Activated B cell treated with CpG ODN at 0.5 μM for 24 hours (primary cell): Measurements from ENCODE around the gene GHR. TPM values are rescaled to one million over a fixed set of nuclear protein-coding genes. Genes with fewer than 3 reads are reported as not detected.
A peak's percentile ranks its signal among the peaks of the same experiment; 100 is the strongest.

Experiments used
- ATAC-seq: fragments of 200-7000 bp; cut with Tn5 transposase; one replicate; pipeline ENCODE4 v1.10.0; 2021; ENCODE audit warnings: low read depth, mild to moderate bottlenecking, moderate library complexity
- CTCF ChIA-PET: fragments of 350-600 bp; sonication (Branson Sonifier 250); formaldehyde crosslinking; loops from one replicate; lab custom pipeline; 2021; ENCODE audit warnings: antibody characterized with exemption; lab: Charles Lee
- POLR2A ChIA-PET: fragments of 350-600 bp; sonication (Branson Sonifier 250); formaldehyde crosslinking; loops from one replicate; lab custom pipeline; 2021; ENCODE audit warnings: antibody characterized with exemption; lab: Charles Lee
- DNase-seq: peaks from one replicate; pipeline ENCODE4 v3.0.0; 2022
- H3K27ac Mint-ChIP-seq: one replicate; pipeline ENCODE4 v1.8.0; 2020; ENCODE audit warnings: mixed read lengths
- H3K27me3 Mint-ChIP-seq: one replicate; pipeline ENCODE4 v1.8.0; 2021; ENCODE audit warnings: mixed read lengths
- H3K36me3 Mint-ChIP-seq: one replicate; pipeline ENCODE4 v1.8.0; 2021; ENCODE audit warnings: low read depth, mixed read lengths
- H3K4me1 Mint-ChIP-seq: one replicate; pipeline ENCODE4 v1.8.0; 2021; ENCODE audit warnings: mixed read lengths
- H3K4me3 Mint-ChIP-seq: one replicate; pipeline ENCODE4 v1.8.0; 2020; ENCODE audit warnings: mild to moderate bottlenecking, mixed read lengths
- H3K9me3 Mint-ChIP-seq: one replicate; pipeline ENCODE4 v1.8.0; 2020; ENCODE audit warnings: mixed read lengths
- intact Hi-C: fragments of 100-400 bp; cut with micrococcal nuclease; formaldehyde crosslinking; loops from one replicate; pipeline ENCODE4 v1.15.1; 2024
- total RNA-seq: library from RNA; stranded (reverse); gene quantifications from 2 replicates; pipeline ENCODE4 v1.2.3, GENCODE V29; 2022
- TF ChIP-seq, protein P1 (sequence below): fragments of 200-600 bp; IDR thresholded peaks from one replicate; pipeline ENCODE4 v1.8.0; 2022; ENCODE audit warnings: antibody characterized with exemption, mild to moderate bottlenecking

The GHR gene
- total RNA-seq, 1 donor from 2014 or later: not detected

DNA sequence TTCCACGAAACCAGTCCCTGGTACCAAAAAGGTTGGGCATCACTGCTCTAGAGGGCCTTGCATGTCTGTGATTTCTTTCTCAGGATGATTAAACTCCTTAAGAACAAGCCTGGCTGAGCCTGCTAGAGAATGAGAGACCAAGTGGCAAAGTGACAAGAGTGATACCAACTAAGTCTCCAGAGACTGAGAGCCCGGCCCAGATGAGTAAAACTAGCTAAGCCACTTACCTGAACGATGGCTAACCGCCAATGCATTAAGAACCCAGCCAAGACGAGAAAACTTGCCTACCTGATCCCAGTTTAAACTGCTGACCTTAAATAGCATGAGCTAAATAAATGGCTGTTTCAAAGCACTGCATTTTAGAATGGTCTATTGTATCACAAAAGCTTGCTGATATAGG lies 327.8 kb downstream of the GHR start:
- ATAC-seq: no peak
- POLR2A ChIA-PET: no interaction called here
- H3K27me3 Mint-ChIP-seq: no peaks in the 10 kb centered on the region
- TF ChIP-seq, protein P1, sequence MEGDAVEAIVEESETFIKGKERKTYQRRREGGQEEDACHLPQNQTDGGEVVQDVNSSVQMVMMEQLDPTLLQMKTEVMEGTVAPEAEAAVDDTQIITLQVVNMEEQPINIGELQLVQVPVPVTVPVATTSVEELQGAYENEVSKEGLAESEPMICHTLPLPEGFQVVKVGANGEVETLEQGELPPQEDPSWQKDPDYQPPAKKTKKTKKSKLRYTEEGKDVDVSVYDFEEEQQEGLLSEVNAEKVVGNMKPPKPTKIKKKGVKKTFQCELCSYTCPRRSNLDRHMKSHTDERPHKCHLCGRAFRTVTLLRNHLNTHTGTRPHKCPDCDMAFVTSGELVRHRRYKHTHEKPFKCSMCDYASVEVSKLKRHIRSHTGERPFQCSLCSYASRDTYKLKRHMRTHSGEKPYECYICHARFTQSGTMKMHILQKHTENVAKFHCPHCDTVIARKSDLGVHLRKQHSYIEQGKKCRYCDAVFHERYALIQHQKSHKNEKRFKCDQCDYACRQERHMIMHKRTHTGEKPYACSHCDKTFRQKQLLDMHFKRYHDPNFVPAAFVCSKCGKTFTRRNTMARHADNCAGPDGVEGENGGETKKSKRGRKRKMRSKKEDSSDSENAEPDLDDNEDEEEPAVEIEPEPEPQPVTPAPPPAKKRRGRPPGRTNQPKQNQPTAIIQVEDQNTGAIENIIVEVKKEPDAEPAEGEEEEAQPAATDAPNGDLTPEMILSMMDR: no peak
- no peaks in the 10 kb centered on the region for H3K4me1 Mint-ChIP-seq
- no peak overlapping the region for H3K4me3 Mint-ChIP-seq
- CTCF ChIA-PET: no interaction called here
- intact Hi-C loops: no loop called here
- DNase-seq: no peak
- H3K9me3 Mint-ChIP-seq: no peaks in the 10 kb centered on the region
- no peaks in the 10 kb centered on the region for H3K36me3 Mint-ChIP-seq
- H3K27ac Mint-ChIP-seq: no peak overlapping the region

- DNase-seq: no peak
- no peak overlapping the region for H3K27ac Mint-ChIP-seq
- intact Hi-C loops: no loop called here
- CTCF ChIA-PET: no interaction called here
- H3K4me1 Mint-ChIP-seq: peaks cover 8% of the 10 kb centered on the region
- no peak for ATAC-seq
- H3K4me3 Mint-ChIP-seq: no peak overlapping the region
- no peaks in the 10 kb centered on the region for H3K27me3 Mint-ChIP-seq
- POLR2A ChIA-PET: no interaction called here
- H3K9me3 Mint-ChIP-seq: no peaks in the 10 kb centered on the region
- no peaks in the 10 kb centered on the region for H3K36me3 Mint-ChIP-seq
- TF ChIP-seq, protein P1: no peak
Measured at GRCh38 chr5:42753099-42753498, 329.9 kb downstream of the GHR start.

DNA sequence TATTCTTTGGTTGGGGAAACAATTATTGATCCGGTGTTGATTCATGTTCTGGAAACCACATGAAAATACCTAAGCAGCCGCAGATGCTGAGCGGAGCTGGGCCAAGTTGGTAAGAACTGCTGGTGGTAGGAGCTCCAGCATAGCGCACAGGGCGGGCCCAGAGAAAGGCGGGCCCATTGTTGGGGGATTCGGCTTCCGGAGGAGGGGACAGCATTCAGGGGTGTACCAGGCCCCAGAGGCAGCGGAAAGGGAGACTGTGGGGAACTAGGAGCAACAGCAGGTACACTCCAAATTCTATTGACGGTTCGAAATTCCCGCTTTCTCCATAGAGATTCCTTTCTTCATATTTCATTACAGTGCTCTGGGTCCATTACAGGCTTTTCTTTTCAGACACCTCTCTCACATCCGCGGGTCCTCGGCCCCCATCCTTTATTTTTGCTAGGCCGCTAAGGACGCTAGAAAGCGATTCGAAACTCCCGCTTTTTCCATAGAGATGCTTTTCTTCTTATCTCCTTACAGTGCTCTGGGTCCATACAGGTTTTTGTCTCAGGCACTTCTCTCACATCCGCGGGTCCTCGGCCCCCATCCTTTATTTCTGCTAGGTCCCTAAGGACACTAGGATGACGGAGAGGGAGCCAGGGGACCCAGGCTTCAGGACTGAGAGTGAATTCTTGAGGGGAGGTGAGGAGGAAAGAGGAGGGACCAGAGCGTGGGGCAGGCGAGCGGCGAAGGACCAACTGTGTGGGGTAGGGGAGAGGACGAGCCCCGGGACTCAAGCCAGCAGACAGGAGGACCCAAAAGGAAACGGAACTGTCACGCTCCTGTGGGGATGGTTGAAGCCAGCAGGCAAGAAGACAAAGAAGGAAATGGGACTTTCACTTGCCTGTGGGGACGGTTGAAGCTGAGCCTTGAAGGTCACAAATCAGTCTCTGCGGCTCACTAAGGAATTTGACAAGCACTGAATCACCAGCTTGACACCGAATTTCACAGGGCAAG lies 333.7 kb downstream of the GHR start, which contains the start of gene CCDC152:
CCDC152 (plus strand) TSS at position 213 of the 996 bp plus-strand sequence. CDS start 2,304 bp downstream, outside the sequence.
- Mint-ChIP-seq H3K4me1 (peaks cover 10% of the 10 kb centered on the region), H3K27me3 (no peaks in the 10 kb centered on the region), H3K9me3 (no peaks in the 10 kb centered on the region), H3K27ac (peak within 1 kb of the TSS; percentile 69), H3K36me3 (peaks cover 5% of the 10 kb centered on the region), H3K4me3 (peak within 1 kb of the TSS; percentile 86)
- POLR2A ChIA-PET: interaction anchor here (0.6 kb wide), 1 partner anchor 193 kb away, joined by 5 read pairs; no protein-coding TSS in a partner anchor
- ATAC-seq: peak; percentile 87
- TF ChIP-seq, protein P1: no peak
- intact Hi-C loops: no loop called here
- DNase-seq: peak; percentile 16
- CTCF ChIA-PET: no interaction called here

DNA sequence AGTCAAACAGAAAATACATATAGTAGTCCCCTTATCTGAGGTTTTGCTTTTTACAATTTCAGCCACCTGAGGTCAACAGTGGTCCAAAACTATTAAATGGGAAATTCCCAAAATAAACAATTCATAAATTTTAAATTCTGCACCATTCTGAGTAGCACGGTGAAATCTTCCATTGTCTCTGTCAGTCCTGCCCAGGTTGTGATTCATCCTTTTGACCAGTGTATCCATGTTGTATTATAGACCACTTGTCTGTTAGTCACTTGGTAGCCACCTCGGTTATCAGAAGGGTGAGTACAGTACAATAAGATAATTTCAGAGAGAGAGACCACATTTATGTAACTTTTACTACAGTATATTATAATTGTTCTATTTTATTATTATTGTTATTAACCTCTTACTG lies 336.2 kb downstream of the GHR start:
- intact Hi-C loops: no loop called here
- Mint-ChIP-seq H3K9me3 (no peaks in the 10 kb centered on the region), H3K36me3 (peaks cover 8% of the 10 kb centered on the region), H3K4me3 (no peak overlapping the region), H3K27me3 (no peaks in the 10 kb centered on the region), H3K4me1 (peaks cover 10% of the 10 kb centered on the region), H3K27ac (no peak overlapping the region)
- ChIA-PET CTCF (no interaction called here), POLR2A (no interaction called here)
- ATAC-seq (no peak), DNase-seq (no peak)
- TF ChIP-seq, protein P1: no peak

- ChIA-PET POLR2A (no interaction called here), CTCF (no interaction called here)
- H3K27me3 Mint-ChIP-seq: peaks cover 2% of the 10 kb centered on the region
- intact Hi-C loops: no loop called here
- DNase-seq (no peak), ATAC-seq (no peak)
- H3K27ac Mint-ChIP-seq: no peak overlapping the region
- TF ChIP-seq, protein P1: no peak
- H3K4me1 Mint-ChIP-seq: peaks cover 10% of the 10 kb centered on the region
- H3K4me3 Mint-ChIP-seq: no peak overlapping the region
- no peaks in the 10 kb centered on the region for H3K9me3 Mint-ChIP-seq
- peaks cover 11% of the 10 kb centered on the region for H3K36me3 Mint-ChIP-seq
Measured at GRCh38 chr5:42760426-42760825, 337.2 kb downstream of the GHR start.
